ENCODE data around the gene G3BP1.

Gene G3BP1

DNA sequence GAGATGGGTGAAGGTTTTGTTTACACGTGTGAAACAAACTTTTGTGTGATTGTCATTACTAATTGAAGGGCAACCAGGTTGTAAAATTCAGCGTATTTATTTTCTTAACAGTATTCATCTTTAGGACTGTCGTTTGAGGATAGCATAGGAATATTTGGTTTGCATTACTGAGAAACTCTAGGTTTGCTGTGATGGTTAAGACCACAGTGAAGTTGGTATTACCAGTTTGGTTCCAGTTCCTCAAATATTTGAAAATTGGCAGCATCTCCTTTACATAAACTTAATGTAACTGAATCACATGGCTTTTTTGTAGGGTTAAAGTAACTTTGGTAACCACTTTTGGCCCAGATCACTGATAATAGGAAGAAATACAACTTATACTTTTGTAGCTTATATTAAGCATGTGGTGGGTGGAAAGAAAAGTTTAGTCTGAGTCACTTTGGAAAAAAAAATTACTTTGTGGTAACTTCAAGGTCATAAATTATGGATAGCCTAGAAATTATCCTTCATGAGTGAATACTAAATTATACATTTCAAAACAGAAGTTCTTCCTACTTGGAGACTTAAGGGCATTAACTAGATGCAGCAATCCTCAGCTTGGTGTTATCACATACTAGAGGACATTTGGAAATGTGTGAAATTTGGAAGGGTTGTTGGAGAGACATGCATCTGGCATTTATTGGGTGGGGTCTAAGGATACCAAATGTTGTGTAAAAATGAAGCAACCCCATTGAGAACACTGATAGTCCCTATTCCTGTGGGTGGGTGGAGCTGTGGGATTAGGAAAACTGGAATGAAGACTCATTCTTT is 33.9 kb downstream of the G3BP1 start:
- H3F3A ChIP-seq (ENCODE audit: low read depth) = no peaks in the 10 kb centered on the region
- H3K4me3 ChIP-seq (ENCODE audit: low read length, poor library complexity, severe bottlenecking) = no peak overlapping the region
- H3K27me3 ChIP-seq (ENCODE audit: insufficient read depth, low read length, poor library complexity, severe bottlenecking) = no peaks in the 10 kb centered on the region
- H3K4me1 ChIP-seq (ENCODE audit: insufficient read depth, low read length, poor library complexity, severe bottlenecking) = no peaks in the 10 kb centered on the region
- H3K9me2 ChIP-seq (replicated peaks; ENCODE audit: low read depth, low read length) = no peaks in the 10 kb centered on the region
- H3K4me2 ChIP-seq (ENCODE audit: low read depth, low read length, poor library complexity, severe bottlenecking) = no peak overlapping the region
- H4K20me1 ChIP-seq (ENCODE audit: insufficient read depth, low read length, poor library complexity, severe bottlenecking) = peaks cover 31% of the 10 kb centered on the region
- peaks cover 92% of the 10 kb centered on the region for H3K36me3 ChIP-seq (ENCODE audit: insufficient read depth, low read length)
- TF ChIP-seq EZH2phosphoT487 (IDR thresholded peaks at IDR 0.05; ENCODE audit: borderline replicate concordance) = no peak
- TF ChIP-seq, protein P1, sequence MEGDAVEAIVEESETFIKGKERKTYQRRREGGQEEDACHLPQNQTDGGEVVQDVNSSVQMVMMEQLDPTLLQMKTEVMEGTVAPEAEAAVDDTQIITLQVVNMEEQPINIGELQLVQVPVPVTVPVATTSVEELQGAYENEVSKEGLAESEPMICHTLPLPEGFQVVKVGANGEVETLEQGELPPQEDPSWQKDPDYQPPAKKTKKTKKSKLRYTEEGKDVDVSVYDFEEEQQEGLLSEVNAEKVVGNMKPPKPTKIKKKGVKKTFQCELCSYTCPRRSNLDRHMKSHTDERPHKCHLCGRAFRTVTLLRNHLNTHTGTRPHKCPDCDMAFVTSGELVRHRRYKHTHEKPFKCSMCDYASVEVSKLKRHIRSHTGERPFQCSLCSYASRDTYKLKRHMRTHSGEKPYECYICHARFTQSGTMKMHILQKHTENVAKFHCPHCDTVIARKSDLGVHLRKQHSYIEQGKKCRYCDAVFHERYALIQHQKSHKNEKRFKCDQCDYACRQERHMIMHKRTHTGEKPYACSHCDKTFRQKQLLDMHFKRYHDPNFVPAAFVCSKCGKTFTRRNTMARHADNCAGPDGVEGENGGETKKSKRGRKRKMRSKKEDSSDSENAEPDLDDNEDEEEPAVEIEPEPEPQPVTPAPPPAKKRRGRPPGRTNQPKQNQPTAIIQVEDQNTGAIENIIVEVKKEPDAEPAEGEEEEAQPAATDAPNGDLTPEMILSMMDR (conservative IDR thresholded peaks at IDR 0.05; ENCODE audit: low read length) = no peak
- H3K79me2 ChIP-seq (ENCODE audit: insufficient read depth, low read length) = 0 out of 2 replicates have a peak, but pooled peaks cover 12% of the 10 kb centered on the region
- H2AFZ ChIP-seq (ENCODE audit: low read length) = no peak overlapping the region
- no peak overlapping the region for H3K9ac ChIP-seq (ENCODE audit: low read depth, low read length, poor library complexity, severe bottlenecking)
- H3K9me3 ChIP-seq (ENCODE audit: insufficient read depth, low read depth, low read length) = no peaks in the 10 kb centered on the region

DNA sequence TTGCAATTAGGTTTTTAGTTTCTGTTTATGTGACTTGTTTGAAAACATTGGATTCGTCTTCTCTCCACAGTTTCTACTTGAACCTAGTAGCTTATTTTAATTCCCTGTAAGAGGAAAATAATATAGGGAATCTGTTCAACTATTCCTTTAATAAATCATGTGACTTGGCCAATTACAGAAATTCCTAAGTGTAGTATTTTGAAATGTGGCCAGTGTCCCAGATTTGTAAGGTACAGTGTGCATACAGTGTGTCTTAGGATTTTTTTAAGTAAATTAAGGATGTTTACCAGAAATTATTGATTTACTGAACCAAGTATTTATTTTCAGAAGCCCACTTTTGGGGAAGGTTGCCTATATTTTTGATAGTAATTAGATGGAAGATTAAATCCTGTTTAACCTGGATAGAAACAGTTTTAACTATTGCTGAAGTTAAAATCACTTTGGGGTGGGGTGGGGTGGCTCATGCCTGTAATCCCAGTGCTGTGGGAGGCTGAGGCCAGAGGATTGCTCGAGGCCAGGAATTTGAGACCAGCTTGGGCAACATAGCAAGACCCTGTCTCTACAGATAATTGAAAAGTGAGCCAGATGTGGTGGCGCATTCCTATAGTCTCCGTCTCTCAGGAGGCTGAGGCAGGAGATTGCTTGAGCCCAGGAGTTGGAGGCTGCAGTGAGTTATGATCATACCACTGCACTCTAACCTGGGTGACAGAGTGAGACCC is 36.9 kb downstream of the G3BP1 start:
- 0 out of 2 replicates have a peak, but pooled peaks cover 12% of the 10 kb centered on the region for H3K79me2 ChIP-seq (ENCODE audit: insufficient read depth, low read length)
- no peaks in the 10 kb centered on the region for H3F3A ChIP-seq (ENCODE audit: low read depth)
- no peak overlapping the region for H3K4me2 ChIP-seq (ENCODE audit: low read depth, low read length, poor library complexity, severe bottlenecking)
- no peaks in the 10 kb centered on the region for H3K9me2 ChIP-seq (replicated peaks; ENCODE audit: low read depth, low read length)
- peaks cover 88% of the 10 kb centered on the region for H3K36me3 ChIP-seq (ENCODE audit: insufficient read depth, low read length)
- TF ChIP-seq, protein P1 (conservative IDR thresholded peaks at IDR 0.05; ENCODE audit: low read length) = no peak
- TF ChIP-seq EZH2phosphoT487 (IDR thresholded peaks at IDR 0.05; ENCODE audit: borderline replicate concordance) = no peak
- no peaks in the 10 kb centered on the region for H3K4me1 ChIP-seq (ENCODE audit: insufficient read depth, low read length, poor library complexity, severe bottlenecking)
- H4K20me1 ChIP-seq (ENCODE audit: insufficient read depth, low read length, poor library complexity, severe bottlenecking) = peaks cover 22% of the 10 kb centered on the region
- H3K4me3 ChIP-seq (ENCODE audit: low read length, poor library complexity, severe bottlenecking) = no peak overlapping the region
- no peaks in the 10 kb centered on the region for H3K9me3 ChIP-seq (ENCODE audit: insufficient read depth, low read depth, low read length)
- no peak overlapping the region for H3K9ac ChIP-seq (ENCODE audit: low read depth, low read length, poor library complexity, severe bottlenecking)
- H3K27me3 ChIP-seq (ENCODE audit: insufficient read depth, low read length, poor library complexity, severe bottlenecking) = no peaks in the 10 kb centered on the region
- no peak overlapping the region for H2AFZ ChIP-seq (ENCODE audit: low read length)

DNA sequence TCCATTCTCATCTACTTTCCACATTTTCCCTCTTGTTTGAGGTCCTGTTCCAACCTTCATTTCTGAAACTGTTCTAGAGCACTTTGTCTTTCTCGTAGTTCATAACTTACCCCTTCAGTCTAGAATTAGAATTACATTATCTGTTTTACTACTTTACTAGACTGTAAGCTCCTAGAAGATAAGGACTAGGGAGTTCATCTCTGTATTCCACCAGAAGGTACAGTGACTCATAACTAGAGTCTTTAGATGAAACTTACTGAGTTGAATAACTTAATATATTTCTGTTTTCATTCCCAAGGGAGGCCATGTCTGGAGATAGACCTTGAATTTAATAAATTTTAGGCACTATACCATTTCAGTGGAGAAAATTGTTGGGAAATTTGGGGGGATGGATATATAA is 38.7 kb downstream of the G3BP1 start:
- H3K9ac ChIP-seq (ENCODE audit: low read depth, low read length, poor library complexity, severe bottlenecking) = no peak overlapping the region
- peaks cover 22% of the 10 kb centered on the region for H4K20me1 ChIP-seq (ENCODE audit: insufficient read depth, low read length, poor library complexity, severe bottlenecking)
- H2AFZ ChIP-seq (ENCODE audit: low read length) = no peak overlapping the region
- no peaks in the 10 kb centered on the region for H3F3A ChIP-seq (ENCODE audit: low read depth)
- 0 out of 2 replicates have a peak, but pooled peaks cover 8% of the 10 kb centered on the region for H3K79me2 ChIP-seq (ENCODE audit: insufficient read depth, low read length)
- no peak for TF ChIP-seq EZH2phosphoT487 (IDR thresholded peaks at IDR 0.05; ENCODE audit: borderline replicate concordance)
- TF ChIP-seq, protein P1 (conservative IDR thresholded peaks at IDR 0.05; ENCODE audit: low read length) = no peak
- H3K36me3 ChIP-seq (ENCODE audit: insufficient read depth, low read length) = peaks cover 69% of the 10 kb centered on the region
- no peaks in the 10 kb centered on the region for H3K4me1 ChIP-seq (ENCODE audit: insufficient read depth, low read length, poor library complexity, severe bottlenecking)
- no peak overlapping the region for H3K4me3 ChIP-seq (ENCODE audit: low read length, poor library complexity, severe bottlenecking)
- H3K9me2 ChIP-seq (replicated peaks; ENCODE audit: low read depth, low read length) = no peaks in the 10 kb centered on the region
- no peak overlapping the region for H3K4me2 ChIP-seq (ENCODE audit: low read depth, low read length, poor library complexity, severe bottlenecking)
- H3K9me3 ChIP-seq (ENCODE audit: insufficient read depth, low read depth, low read length) = no peaks in the 10 kb centered on the region
- H3K27me3 ChIP-seq (ENCODE audit: insufficient read depth, low read length, poor library complexity, severe bottlenecking) = no peaks in the 10 kb centered on the region

Data from Loucy (cell line).